Liver (tissue), 3 donors: ENCODE data around the gene SLC45A1.

Experiments used
- ATF3 ChIP-seq: IDR thresholded peaks from 2 replicates; pipeline ENCODE4 v1.6.1; 2016; ENCODE audit warnings: antibody characterized with exemption
- FOXA1 ChIP-seq: IDR thresholded peaks from 2 replicates; pipeline ENCODE4 v1.6.1; 2016; ENCODE audit warnings: antibody characterized with exemption
- GABPA ChIP-seq, 2 donors: IDR thresholded peaks in 1 of 2; conservative IDR thresholded peaks in 1 of 2; 2 replicates each; pipeline ENCODE4 v1.6.1; 2016; ENCODE audit warnings: antibody characterized with exemption in 2 of 2, mild to moderate bottlenecking in 1 of 2, moderate library complexity in 1 of 2
- JUND ChIP-seq, 2 donors: IDR thresholded peaks; 2 replicates each; pipeline ENCODE4 v1.6.1; 2016; ENCODE audit warnings: antibody characterized with exemption in 2 of 2
- MAX ChIP-seq: IDR thresholded peaks from 2 replicates; pipeline ENCODE4 v1.6.1; 2016; ENCODE audit warnings: antibody characterized with exemption
- NR2F2 ChIP-seq: IDR thresholded peaks from 2 replicates; pipeline ENCODE4 v1.6.1; 2016; ENCODE audit warnings: antibody characterized with exemption
- RAD21 ChIP-seq, 2 donors: IDR thresholded peaks; 2 replicates each; pipeline ENCODE4 v1.6.1; 2016; ENCODE audit warnings: antibody characterized with exemption in 2 of 2, mild to moderate bottlenecking in 2 of 2
- REST ChIP-seq: IDR thresholded peaks from 2 replicates; pipeline ENCODE4 v1.6.1; 2016; ENCODE audit warnings: antibody characterized with exemption, mild to moderate bottlenecking
- RXRA ChIP-seq, 2 donors: IDR thresholded peaks; 2 replicates each; pipeline ENCODE4 v1.6.1; 2017 to 2018; ENCODE audit warnings: antibody characterized with exemption in 2 of 2, mild to moderate bottlenecking in 1 of 2
- SP1 ChIP-seq: IDR thresholded peaks from 2 replicates; pipeline ENCODE4 v1.6.1; 2018; ENCODE audit warnings: antibody characterized with exemption, mild to moderate bottlenecking
- TAF1 ChIP-seq: conservative IDR thresholded peaks from 2 replicates; pipeline ENCODE4 v1.6.1; 2016; ENCODE audit warnings: antibody characterized with exemption, mild to moderate bottlenecking
- YY1 ChIP-seq: IDR thresholded peaks from 2 replicates; pipeline ENCODE4 v1.6.1; 2016; ENCODE audit warnings: antibody characterized with exemption, mild to moderate bottlenecking
- TF ChIP-seq, protein P1 (sequence below): fragments of 150-350 bp; IDR thresholded peaks from 2 replicates; pipeline ENCODE4 v1.5.1; 2017; ENCODE audit warnings: improper control_type of control experiment, low read depth, low read length; ENCODE audit not compliant: missing input control
- TF ChIP-seq, protein P2 (sequence below): IDR thresholded peaks from 2 replicates; pipeline ENCODE4 v1.6.1; 2016; ENCODE audit warnings: antibody characterized with exemption
- donor health status: healthy.
- donor health status: healthy.

DNA sequence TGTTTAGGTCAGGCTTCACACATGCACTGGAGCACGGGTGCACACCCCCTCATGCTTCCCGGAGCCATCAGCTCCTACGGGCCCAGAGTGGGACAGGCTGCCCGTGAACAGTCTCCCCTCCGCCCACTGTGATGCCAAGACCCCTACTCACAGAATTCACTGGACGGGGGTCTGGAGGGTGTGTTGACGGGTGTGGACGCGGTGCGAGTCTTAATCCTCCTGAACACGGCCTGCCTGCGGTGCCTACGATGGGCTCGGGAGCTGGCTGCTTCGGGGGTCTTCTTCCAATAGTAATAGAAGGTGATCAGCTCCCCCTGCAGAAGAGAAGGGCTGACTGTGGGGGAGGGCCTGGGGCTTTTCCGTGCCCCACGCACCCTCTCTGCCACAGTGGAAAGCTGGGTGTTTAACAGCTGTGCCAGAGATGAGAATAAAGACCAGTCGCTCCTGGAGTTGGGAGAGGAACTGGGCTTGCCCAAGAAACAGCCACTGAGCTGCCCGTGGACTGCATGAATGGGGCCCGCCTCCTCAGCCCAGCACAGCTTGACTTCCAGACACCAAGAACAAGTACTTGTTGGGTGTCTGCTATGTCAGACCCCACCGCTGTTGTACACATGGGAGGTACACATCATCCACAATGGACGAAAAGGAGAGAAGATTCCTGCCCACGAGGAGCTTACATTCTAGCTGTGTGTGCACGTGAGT is 47.9 kb downstream of the SLC45A1 start:
- TF ChIP-seq JUND (IDR thresholded peaks at IDR 0.05) = no peak
- TF ChIP-seq, protein P1, sequence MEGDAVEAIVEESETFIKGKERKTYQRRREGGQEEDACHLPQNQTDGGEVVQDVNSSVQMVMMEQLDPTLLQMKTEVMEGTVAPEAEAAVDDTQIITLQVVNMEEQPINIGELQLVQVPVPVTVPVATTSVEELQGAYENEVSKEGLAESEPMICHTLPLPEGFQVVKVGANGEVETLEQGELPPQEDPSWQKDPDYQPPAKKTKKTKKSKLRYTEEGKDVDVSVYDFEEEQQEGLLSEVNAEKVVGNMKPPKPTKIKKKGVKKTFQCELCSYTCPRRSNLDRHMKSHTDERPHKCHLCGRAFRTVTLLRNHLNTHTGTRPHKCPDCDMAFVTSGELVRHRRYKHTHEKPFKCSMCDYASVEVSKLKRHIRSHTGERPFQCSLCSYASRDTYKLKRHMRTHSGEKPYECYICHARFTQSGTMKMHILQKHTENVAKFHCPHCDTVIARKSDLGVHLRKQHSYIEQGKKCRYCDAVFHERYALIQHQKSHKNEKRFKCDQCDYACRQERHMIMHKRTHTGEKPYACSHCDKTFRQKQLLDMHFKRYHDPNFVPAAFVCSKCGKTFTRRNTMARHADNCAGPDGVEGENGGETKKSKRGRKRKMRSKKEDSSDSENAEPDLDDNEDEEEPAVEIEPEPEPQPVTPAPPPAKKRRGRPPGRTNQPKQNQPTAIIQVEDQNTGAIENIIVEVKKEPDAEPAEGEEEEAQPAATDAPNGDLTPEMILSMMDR = no peak
- no peak for TF ChIP-seq MAX
- TF ChIP-seq RXRA (IDR thresholded peaks at IDR 0.05) = no peak
- no peak for TF ChIP-seq ATF3
- no peak for TF ChIP-seq YY1
- no peak for TF ChIP-seq FOXA1
- no peak for TF ChIP-seq RAD21 (IDR thresholded peaks at IDR 0.05)
- TF ChIP-seq GABPA (IDR thresholded peaks at IDR 0.05 in 1 of 2, conservative IDR thresholded peaks at IDR 0.05 in 1 of 2) = no peak
- TF ChIP-seq TAF1 = no peak
- TF ChIP-seq, protein P2, sequence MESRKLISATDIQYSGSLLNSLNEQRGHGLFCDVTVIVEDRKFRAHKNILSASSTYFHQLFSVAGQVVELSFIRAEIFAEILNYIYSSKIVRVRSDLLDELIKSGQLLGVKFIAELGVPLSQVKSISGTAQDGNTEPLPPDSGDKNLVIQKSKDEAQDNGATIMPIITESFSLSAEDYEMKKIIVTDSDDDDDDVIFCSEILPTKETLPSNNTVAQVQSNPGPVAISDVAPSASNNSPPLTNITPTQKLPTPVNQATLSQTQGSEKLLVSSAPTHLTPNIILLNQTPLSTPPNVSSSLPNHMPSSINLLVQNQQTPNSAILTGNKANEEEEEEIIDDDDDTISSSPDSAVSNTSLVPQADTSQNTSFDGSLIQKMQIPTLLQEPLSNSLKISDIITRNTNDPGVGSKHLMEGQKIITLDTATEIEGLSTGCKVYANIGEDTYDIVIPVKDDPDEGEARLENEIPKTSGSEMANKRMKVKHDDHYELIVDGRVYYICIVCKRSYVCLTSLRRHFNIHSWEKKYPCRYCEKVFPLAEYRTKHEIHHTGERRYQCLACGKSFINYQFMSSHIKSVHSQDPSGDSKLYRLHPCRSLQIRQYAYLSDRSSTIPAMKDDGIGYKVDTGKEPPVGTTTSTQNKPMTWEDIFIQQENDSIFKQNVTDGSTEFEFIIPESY = no peak
- no peak for TF ChIP-seq REST
- no peak for TF ChIP-seq NR2F2
- no peak for TF ChIP-seq SP1
